Measurements from ENCODE around the gene DPRX. TPM values are rescaled to one million over a fixed set of nuclear protein-coding genes. Genes with fewer than 3 reads are reported as not detected.

DPRX gene
- total RNA-seq, 1 experiment from 2014 or later: not detected

DNA sequence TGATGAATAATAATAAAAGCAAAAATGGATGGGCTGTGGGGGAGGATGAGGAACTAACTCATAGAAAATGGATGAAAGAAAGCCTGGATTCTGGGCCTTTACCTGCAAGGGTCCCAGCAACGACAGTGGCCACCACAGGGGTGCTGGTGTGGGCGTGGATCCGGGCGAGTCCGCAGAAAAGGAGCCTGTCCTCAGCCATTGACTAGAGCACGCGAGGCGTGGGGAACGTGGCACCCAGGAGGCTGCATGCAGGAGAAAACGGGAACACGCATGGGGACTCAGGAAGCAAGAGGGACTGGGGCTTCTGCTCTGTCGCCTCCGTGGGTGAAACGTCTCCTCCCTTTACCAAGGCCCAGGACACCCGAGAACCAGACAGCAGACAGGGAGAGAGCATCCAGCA is 25.8 kb upstream of the DPRX start:
- CTCF ChIA-PET: no interaction called here
- no peak for DNase-seq
- H3K9ac ChIP-seq (ENCODE audit: low read length): no peak overlapping the region
- H3K79me2 ChIP-seq (ENCODE audit: low read length): no peaks in the 10 kb centered on the region
- intact Hi-C loops (cut with micrococcal nuclease): no loop called here
- H3K36me3 ChIP-seq (ENCODE audit: low read depth, low read length): no peaks in the 10 kb centered on the region
- H3K4me2 ChIP-seq (ENCODE audit: low read length): no peak overlapping the region
- H3K27me3 ChIP-seq (ENCODE audit: low read length): no peaks in the 10 kb centered on the region
- BruUV-seq (replicated peaks): no TSS peak
- no peak overlapping the region for H3K4me3 ChIP-seq (ENCODE audit: low read length)
- ATAC-seq: no peak
- H4K20me1 ChIP-seq (ENCODE audit: low read length): no peaks in the 10 kb centered on the region
- no peak for TF ChIP-seq EZH2 (IDR thresholded peaks at IDR 0.05; ENCODE audit: low read length, unreplicated experiment)
- TF ChIP-seq, protein P1, sequence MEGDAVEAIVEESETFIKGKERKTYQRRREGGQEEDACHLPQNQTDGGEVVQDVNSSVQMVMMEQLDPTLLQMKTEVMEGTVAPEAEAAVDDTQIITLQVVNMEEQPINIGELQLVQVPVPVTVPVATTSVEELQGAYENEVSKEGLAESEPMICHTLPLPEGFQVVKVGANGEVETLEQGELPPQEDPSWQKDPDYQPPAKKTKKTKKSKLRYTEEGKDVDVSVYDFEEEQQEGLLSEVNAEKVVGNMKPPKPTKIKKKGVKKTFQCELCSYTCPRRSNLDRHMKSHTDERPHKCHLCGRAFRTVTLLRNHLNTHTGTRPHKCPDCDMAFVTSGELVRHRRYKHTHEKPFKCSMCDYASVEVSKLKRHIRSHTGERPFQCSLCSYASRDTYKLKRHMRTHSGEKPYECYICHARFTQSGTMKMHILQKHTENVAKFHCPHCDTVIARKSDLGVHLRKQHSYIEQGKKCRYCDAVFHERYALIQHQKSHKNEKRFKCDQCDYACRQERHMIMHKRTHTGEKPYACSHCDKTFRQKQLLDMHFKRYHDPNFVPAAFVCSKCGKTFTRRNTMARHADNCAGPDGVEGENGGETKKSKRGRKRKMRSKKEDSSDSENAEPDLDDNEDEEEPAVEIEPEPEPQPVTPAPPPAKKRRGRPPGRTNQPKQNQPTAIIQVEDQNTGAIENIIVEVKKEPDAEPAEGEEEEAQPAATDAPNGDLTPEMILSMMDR (conservative IDR thresholded peaks at IDR 0.05; ENCODE audit: low read depth, low read length): no peak
- TF ChIP-seq EZH2phosphoT487 (IDR thresholded peaks at IDR 0.05; ENCODE audit: borderline replicate concordance, low read length): no peak
- no peak overlapping the region for H3K27ac ChIP-seq (ENCODE audit: low read length)
- no peak overlapping the region for H2AFZ ChIP-seq (ENCODE audit: low read length)
- no peaks in the 10 kb centered on the region for H3K9me3 ChIP-seq (ENCODE audit: low read length)
- no peaks in the 10 kb centered on the region for H3F3A ChIP-seq (ENCODE audit: low read length, unreplicated experiment)
- POLR2A ChIA-PET (ENCODE audit: unreplicated experiment): no interaction called here
- no peaks in the 10 kb centered on the region for H3K4me1 ChIP-seq (ENCODE audit: insufficient read depth, low read length)
- no peaks in the 10 kb centered on the region for H3K9me2 ChIP-seq (replicated peaks; ENCODE audit: low read length)

DNA sequence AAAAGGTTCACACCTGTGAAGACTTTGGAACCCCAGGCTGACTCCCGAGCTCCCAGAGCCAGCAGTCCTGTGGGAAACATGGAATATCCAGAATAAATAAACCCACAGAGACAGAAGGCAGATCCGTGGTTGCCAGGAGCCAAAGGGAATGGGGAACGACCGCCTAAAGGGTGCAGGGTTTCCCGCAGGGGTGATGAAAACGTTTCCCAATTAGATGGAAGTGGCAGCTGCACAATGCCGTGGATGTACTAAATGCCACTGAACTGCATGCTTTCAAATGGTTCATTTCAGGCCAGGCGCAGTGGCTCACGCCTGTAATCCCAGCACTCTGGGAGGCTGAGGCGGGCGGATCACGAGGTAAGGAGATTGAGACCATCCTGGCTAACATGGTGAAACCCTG is 23.4 kb upstream of the DPRX start:
- H3K9ac ChIP-seq (ENCODE audit: low read length): no peak overlapping the region
- no peaks in the 10 kb centered on the region for H3F3A ChIP-seq (ENCODE audit: low read length, unreplicated experiment)
- POLR2A ChIA-PET (ENCODE audit: unreplicated experiment): no interaction called here
- H2AFZ ChIP-seq (ENCODE audit: low read length): no peak overlapping the region
- H3K27me3 ChIP-seq (ENCODE audit: low read length): no peaks in the 10 kb centered on the region
- CTCF ChIA-PET: no interaction called here
- TF ChIP-seq EZH2phosphoT487 (IDR thresholded peaks at IDR 0.05; ENCODE audit: borderline replicate concordance, low read length) (no peak), EZH2 (IDR thresholded peaks at IDR 0.05; ENCODE audit: low read length, unreplicated experiment) (no peak)
- TF ChIP-seq, protein P1 (conservative IDR thresholded peaks at IDR 0.05; ENCODE audit: low read depth, low read length): no peak
- H3K4me2 ChIP-seq (ENCODE audit: low read length): no peak overlapping the region
- H3K9me2 ChIP-seq (replicated peaks; ENCODE audit: low read length): no peaks in the 10 kb centered on the region
- no peaks in the 10 kb centered on the region for H3K36me3 ChIP-seq (ENCODE audit: low read depth, low read length)
- no peak overlapping the region for H3K27ac ChIP-seq (ENCODE audit: low read length)
- ATAC-seq: no peak
- no peaks in the 10 kb centered on the region for H3K4me1 ChIP-seq (ENCODE audit: insufficient read depth, low read length)
- H4K20me1 ChIP-seq (ENCODE audit: low read length): no peaks in the 10 kb centered on the region
- DNase-seq: no peak
- no peaks in the 10 kb centered on the region for H3K79me2 ChIP-seq (ENCODE audit: low read length)
- H3K4me3 ChIP-seq (ENCODE audit: low read length): no peak overlapping the region
- intact Hi-C loops (cut with micrococcal nuclease): no loop called here
- no peaks in the 10 kb centered on the region for H3K9me3 ChIP-seq (ENCODE audit: low read length)
- BruUV-seq (replicated peaks): no TSS peak

DNA sequence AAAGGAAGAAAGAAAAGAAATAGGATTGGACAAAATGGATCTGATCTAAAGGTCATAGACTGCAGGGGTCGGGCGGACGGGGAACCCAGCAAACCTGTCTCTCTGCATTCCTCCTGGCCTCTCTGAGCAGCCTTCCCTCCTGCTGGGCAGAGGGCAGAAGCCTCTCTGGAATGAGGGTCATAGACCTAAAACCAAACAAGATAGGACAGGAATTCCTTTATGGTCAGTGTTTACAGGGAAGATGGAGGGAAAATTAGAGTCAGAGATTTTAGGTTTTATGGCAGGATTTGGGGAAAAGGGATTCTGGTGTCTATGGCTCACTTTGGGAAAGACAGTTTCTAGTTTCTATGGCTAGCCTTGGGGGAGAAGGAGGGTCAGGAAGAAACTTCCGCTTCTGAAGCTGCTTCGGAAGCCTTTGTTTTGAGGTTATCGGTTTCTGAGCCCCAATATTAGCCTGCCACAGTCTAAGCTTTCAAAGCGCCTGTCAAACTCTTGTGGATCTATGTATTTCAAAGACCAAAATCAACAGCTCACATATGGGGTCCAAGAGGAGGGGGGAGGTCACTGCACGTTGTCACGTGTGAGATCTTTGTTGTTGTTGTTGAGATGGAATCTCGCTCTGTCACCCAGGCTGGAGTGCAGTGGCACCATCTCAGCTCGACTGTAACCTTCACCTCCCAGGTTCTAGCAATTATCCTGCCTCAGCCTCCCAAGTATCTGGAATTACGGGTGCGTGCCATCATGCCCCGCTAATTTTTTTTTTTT is 18.9 kb upstream of the DPRX start:
- DNase-seq: peak; percentile 7
- H3K4me3 ChIP-seq (ENCODE audit: low read length): no peak overlapping the region
- H3K27ac ChIP-seq (ENCODE audit: low read length): no peak overlapping the region
- CTCF ChIA-PET: no interaction called here
- no peaks in the 10 kb centered on the region for H3F3A ChIP-seq (ENCODE audit: low read length, unreplicated experiment)
- H4K20me1 ChIP-seq (ENCODE audit: low read length): no peaks in the 10 kb centered on the region
- no peak overlapping the region for H3K4me2 ChIP-seq (ENCODE audit: low read length)
- no peaks in the 10 kb centered on the region for H3K9me3 ChIP-seq (ENCODE audit: low read length)
- no TSS peak for BruUV-seq (replicated peaks)
- H3K79me2 ChIP-seq (ENCODE audit: low read length): no peaks in the 10 kb centered on the region
- peak overlapping the region; percentile 14; the same call in 1 of the 2 replicates for H2AFZ ChIP-seq (ENCODE audit: low read length)
- no peaks in the 10 kb centered on the region for H3K27me3 ChIP-seq (ENCODE audit: low read length)
- H3K4me1 ChIP-seq (ENCODE audit: insufficient read depth, low read length): no peaks in the 10 kb centered on the region
- TF ChIP-seq, protein P1 (conservative IDR thresholded peaks at IDR 0.05; ENCODE audit: low read depth, low read length): no peak
- no peak for TF ChIP-seq EZH2phosphoT487 (IDR thresholded peaks at IDR 0.05; ENCODE audit: borderline replicate concordance, low read length)
- TF ChIP-seq EZH2 (IDR thresholded peaks at IDR 0.05; ENCODE audit: low read length, unreplicated experiment): no peak
- intact Hi-C loops (cut with micrococcal nuclease): no loop called here
- POLR2A ChIA-PET (ENCODE audit: unreplicated experiment): no interaction called here
- H3K9ac ChIP-seq (ENCODE audit: low read length): no peak overlapping the region
- no peaks in the 10 kb centered on the region for H3K9me2 ChIP-seq (replicated peaks; ENCODE audit: low read length)
- no peaks in the 10 kb centered on the region for H3K36me3 ChIP-seq (ENCODE audit: low read depth, low read length)
- no peak for ATAC-seq

Measured in PC-3 (cell line).